NCI-H524 (cell line): ENCODE data around the gene OR10K2.

Experiments used
- DNase-seq, 2 experiments: peaks; one replicate each; lab custom pipeline; 2025; lab: John Stamatoyannopoulos, UW

OR10K2 gene

GRCh38 chr1:158371188-158371953 is 54.7 kb downstream of the OR10K2 start:
- DNase-seq, result no peak
